Fibroblast of lung (primary cell): Measurements from ENCODE around the gene TTC13. TPM values are rescaled to one million over a fixed set of nuclear protein-coding genes. Genes with fewer than 3 reads are reported as not detected.
A peak's percentile ranks its signal among the peaks of the same experiment; 100 is the strongest.

ENCODE experiments used
- DNase-seq, 2 donors: peaks; one replicate each; pipeline versions ENCODE4 v3.0.0 to v3.0.0-alpha.2; 2010; ENCODE audit warnings: low read depth in 2 of 2
- H2AFZ ChIP-seq: 2 replicates; pipeline ENCODE4 v1.5.1; 2012; ENCODE audit warnings: low read length, control low read depth, inconsistent platforms
- H3K27ac ChIP-seq: 2 replicates; pipeline ENCODE4 v1.5.1; 2011; ENCODE audit warnings: low read length, control low read depth; ENCODE audit not compliant: insufficient read depth
- H3K27me3 ChIP-seq: 2 replicates; pipeline ENCODE4 v1.5.1; 2011; ENCODE audit warnings: mild to moderate bottlenecking, low read length; ENCODE audit not compliant: control insufficient read depth, insufficient read depth
- H3K36me3 ChIP-seq: 2 replicates; pipeline ENCODE4 v1.5.1; 2011; ENCODE audit warnings: low read length; ENCODE audit not compliant: control insufficient read depth, insufficient read depth
- H3K4me1 ChIP-seq: 2 replicates; pipeline ENCODE4 v1.5.1; 2011; ENCODE audit warnings: low read length; ENCODE audit not compliant: control insufficient read depth, insufficient read depth; ENCODE audit errors: extremely low read depth
- H3K4me2 ChIP-seq: 2 replicates; pipeline ENCODE4 v1.5.1; 2011; ENCODE audit warnings: low read length, control low read depth; ENCODE audit not compliant: insufficient read depth; ENCODE audit errors: extremely low read depth
- H3K4me3 ChIP-seq, 4 experiments: fragments of 200-600 bp in 1 of 4; sonication (generic) in 1 of 4; replicated peaks in 1 of 4; 2 replicates each; pipeline ENCODE4 v1.5.1; 2011 to 2016; ENCODE audit warnings: low read length in 4 of 4, low read depth in 3 of 4, mild to moderate bottlenecking in 3 of 4, control low read depth in 2 of 4, inconsistent platforms in 1 of 4, mixed read lengths in 1 of 4; ENCODE audit not compliant: insufficient read depth in 1 of 4; ENCODE audit errors: control extremely low read depth in 1 of 4
- H3K79me2 ChIP-seq: 2 replicates; pipeline ENCODE4 v1.5.1; 2012; ENCODE audit warnings: mild to moderate bottlenecking, low read length, inconsistent platforms; ENCODE audit not compliant: control insufficient read depth, insufficient read depth
- H3K9ac ChIP-seq: 2 replicates; pipeline ENCODE4 v1.5.1; 2011; ENCODE audit warnings: mild to moderate bottlenecking, low read length, control low read depth; ENCODE audit not compliant: insufficient read depth
- H3K9me3 ChIP-seq: 2 replicates; pipeline ENCODE4 v1.5.1; 2012; ENCODE audit warnings: low read depth, low read length; ENCODE audit not compliant: control insufficient read depth, insufficient read depth
- H4K20me1 ChIP-seq: 2 replicates; pipeline ENCODE4 v1.5.1; 2011; ENCODE audit warnings: low read length; ENCODE audit not compliant: control insufficient read depth, insufficient read depth; ENCODE audit errors: extremely low read depth
- CTCF ChIP-seq, 2 donors: IDR thresholded peaks in 1 of 2; conservative IDR thresholded peaks in 1 of 2; 1 replicate in 1 of 2; 2 replicates in 1 of 2; pipeline ENCODE4 v1.5.1; 2011 to 2012; ENCODE audit warnings: low read length in 2 of 2, control low read depth in 1 of 2, inconsistent platforms in 1 of 2, low read depth in 1 of 2, mild to moderate bottlenecking in 1 of 2
- EZH2 ChIP-seq: IDR thresholded peaks from 2 replicates; pipeline ENCODE4 v1.5.1; 2012; ENCODE audit warnings: low read length, control low read depth, mild to moderate bottlenecking; ENCODE audit errors: missing control alignments
- polyA plus RNA-seq, 2 donors: library from polyadenylated mRNA; depleted of rRNA in 1 of 2; stranded (reverse) in 1 of 2; unstranded in 1 of 2; fragments of >200 nt; gene quantifications; 2 replicates each; pipeline ENCODE4 v1.2.1, GENCODE V29; 2011 to 2012; ENCODE audit warnings: missing spikeins in 1 of 2
- total RNA-seq: library from RNA; depleted of rRNA; stranded (reverse); fragments of >200 nt; gene quantifications from 2 replicates; pipeline ENCODE4 v1.2.1, GENCODE V29; 2014

TTC13 gene
- total and polyA plus RNA-seq, 2 donors (not counting 1 experiment from before 2014, with no cell fraction given): 8.0 to 16.2 TPM

GRCh38 chr1:230858918-230859729, 119.5 kb downstream of the TTC13 start:
- TF ChIP-seq EZH2 (no peak), CTCF (conservative IDR thresholded peaks at IDR 0.05 in 1 of 2, IDR thresholded peaks at IDR 0.05 in 1 of 2; ENCODE audit: low read depth in 1 of 2, low read length in 2 of 2) (no peak)
- Histone ChIP-seq H3K4me2 (peak overlapping the region; percentile 11), H3K27ac (peak overlapping the region; percentile 66), H3K36me3 (no peaks in the 10 kb centered on the region), H4K20me1 (no peaks in the 10 kb centered on the region), H3K4me3 (no peak overlapping the region), H3K9me3 (no peaks in the 10 kb centered on the region), H2AFZ (no peak overlapping the region), H3K27me3 (no peaks in the 10 kb centered on the region), H3K4me1 (peaks cover 39% of the 10 kb centered on the region), H3K9ac (peak overlapping the region; percentile 25), H3K79me2 (peaks cover 53% of the 10 kb centered on the region)
- DNase-seq: peak; percentile 90 to 94

GRCh38 chr1:230858236-230858820, 120.3 kb downstream of the TTC13 start:
- Histone ChIP-seq H3K9ac (peak overlapping the region; percentile 13), H3K4me2 (peak overlapping the region; percentile 19)

More at GRCh38 chr1:230858236-230858820, 120.3 kb downstream of the TTC13 start:
- peak overlapping the region; percentile 65 for H3K27ac ChIP-seq
- H3K4me1 ChIP-seq: peaks cover 38% of the 10 kb centered on the region
- no peak overlapping the region for H2AFZ ChIP-seq
- no peak for TF ChIP-seq EZH2
- no peak for TF ChIP-seq CTCF (conservative IDR thresholded peaks at IDR 0.05 in 1 of 2, IDR thresholded peaks at IDR 0.05 in 1 of 2; ENCODE audit: low read depth in 1 of 2, low read length in 2 of 2)
- no peaks in the 10 kb centered on the region for H3K27me3 ChIP-seq
- H3K4me3 ChIP-seq: no peak overlapping the region
- H3K36me3 ChIP-seq: no peaks in the 10 kb centered on the region
- H4K20me1 ChIP-seq: no peaks in the 10 kb centered on the region
- H3K79me2 ChIP-seq: peaks cover 49% of the 10 kb centered on the region
- DNase-seq: no peak
- no peaks in the 10 kb centered on the region for H3K9me3 ChIP-seq
